GM12872 (cell line): ENCODE measurements around the gene MLXIP.
A peak's percentile ranks its signal among the peaks of the same experiment; 100 is the strongest.

Experiments
- CTCF ChIP-seq: IDR thresholded peaks from 3 replicates; pipeline ENCODE4 v1.5.1; 2011; ENCODE audit warnings: low read depth, mild to moderate bottlenecking, low read length, moderate library complexity; ENCODE audit not compliant: insufficient read depth

The MLXIP gene

GRCh38 chr12:122128481-122128880 is 49.9 kb downstream of the MLXIP start:
- no peak for TF ChIP-seq CTCF

GRCh38 chr12:122129131-122129530 is 50.6 kb downstream of the MLXIP start:
- no peak for TF ChIP-seq CTCF

- no peak for TF ChIP-seq CTCF
Measured at GRCh38 chr12:122130150-122130549, 51.6 kb downstream of the MLXIP start.

GRCh38 chr12:122133192-122133950 is 54.8 kb downstream of the MLXIP start:
- TF ChIP-seq CTCF: no peak

- TF ChIP-seq CTCF: no peak
Measured at GRCh38 chr12:122135437-122136031, 57.0 kb downstream of the MLXIP start.

- TF ChIP-seq CTCF: peak; percentile 37; the same call in 2 of the 3 replicates
Measured at GRCh38 chr12:122137229-122137628, 58.7 kb downstream of the MLXIP start.

- no peak for TF ChIP-seq CTCF
Measured at GRCh38 chr12:122137681-122138080, 59.1 kb downstream of the MLXIP start.
